SK-N-SH (cell line): Measurements from ENCODE around the gene NUP210L.
"Not testable (repeated sequence)": the region's sequence is repeated elsewhere in the genome, so short reads cannot be mapped to it uniquely, and the experiment has no call there.

Source experiments
- CTCF ChIP-seq: fragments of 200-600 bp; sonication (generic); IDR thresholded peaks from 2 replicates; pipeline ENCODE4 v1.6.1; 2017; ENCODE audit warnings: antibody characterized with exemption, mild to moderate bottlenecking, moderate library complexity
- EP300 ChIP-seq, 2 experiments: IDR thresholded peaks; 2 replicates each; pipeline versions ENCODE4 v1.4.0 to v1.6.1; 2012; ENCODE audit warnings: borderline replicate concordance in 1 of 2, low read depth in 1 of 2, low read length in 1 of 2
- EZH2phosphoT487 ChIP-seq: fragments of 200-600 bp; sonication (generic); IDR thresholded peaks from 2 replicates; pipeline ENCODE4 v1.6.1; 2017; ENCODE audit warnings: low read depth, mixed run types, mild to moderate bottlenecking, antibody characterized with exemption, moderate library complexity, borderline replicate concordance
- GABPA ChIP-seq: IDR thresholded peaks from 2 replicates; pipeline ENCODE4 v1.4.0; 2012; ENCODE audit warnings: low read depth, mild to moderate bottlenecking
- JUND ChIP-seq: IDR thresholded peaks from 2 replicates; pipeline ENCODE4 v1.4.0; 2012
- MAX ChIP-seq: IDR thresholded peaks from 2 replicates; pipeline ENCODE4 v1.4.0; 2012; ENCODE audit warnings: low read depth
- MXI1 ChIP-seq: IDR thresholded peaks from 2 replicates; pipeline ENCODE4 v1.6.1; 2012; ENCODE audit warnings: mild to moderate bottlenecking, low read depth, low read length, improper control_type of control experiment
- POLR2AphosphoS5 ChIP-seq: IDR thresholded peaks from 2 replicates; pipeline ENCODE4 v1.6.1; 2012; ENCODE audit warnings: low read depth, low read length
- RAD21 ChIP-seq: IDR thresholded peaks from 2 replicates; pipeline ENCODE4 v1.6.1; 2012; ENCODE audit warnings: mild to moderate bottlenecking, low read length
- SIN3A ChIP-seq: IDR thresholded peaks from 2 replicates; pipeline ENCODE4 v1.6.1; 2012; ENCODE audit warnings: low read depth, mild to moderate bottlenecking, low read length, moderate library complexity, borderline replicate concordance
- SMC3 ChIP-seq: IDR thresholded peaks from 2 replicates; pipeline ENCODE4 v1.6.1; 2012; ENCODE audit warnings: low read depth, low read length, improper control_type of control experiment
- TAF1 ChIP-seq: IDR thresholded peaks from 2 replicates; pipeline ENCODE4 v1.6.1; 2012; ENCODE audit warnings: low read depth, mild to moderate bottlenecking, low read length, moderate library complexity, borderline replicate concordance
- USF2 ChIP-seq: fragments of 150-350 bp; IDR thresholded peaks from 2 replicates; pipeline ENCODE4 v1.6.1; 2017; ENCODE audit warnings: antibody characterized with exemption, low read length, low read depth, borderline replicate concordance
- YY1 ChIP-seq: IDR thresholded peaks from 2 replicates; pipeline ENCODE4 v1.4.0; 2012; ENCODE audit warnings: low read depth, mild to moderate bottlenecking

- TF ChIP-seq MAX; CTCF; MXI1; USF2; YY1; POLR2AphosphoS5; JUND; TAF1; SIN3A; EZH2phosphoT487; RAD21; EP300 (IDR thresholded peaks at IDR 0.05; ENCODE audit: borderline replicate concordance in 1 of 2, low read depth in 1 of 2, low read length in 1 of 2); GABPA; SMC3: not testable (repeated sequence)
These were observed 31.7 kb downstream of the NUP210L start for GRCh38 chr1:154123205-154123604.
